DMS114 treated with DMSO at 0.1 percent for 48 hours (cell line): ENCODE results near the gene CADM1.
A peak's percentile ranks its signal among the peaks of the same experiment; 100 is the strongest.

Experiments used
- DNase-seq: peaks from one replicate; lab custom pipeline; 2025; ENCODE audit not compliant: unreplicated experiment; lab: John Stamatoyannopoulos, UW

The CADM1 gene

GRCh38 chr11:115362997-115363396 is 141.2 kb downstream of the CADM1 start:
- no peak for DNase-seq

- no peak for DNase-seq
Measured at GRCh38 chr11:115361025-115361424, 143.2 kb downstream of the CADM1 start.

- DNase-seq, result no peak
Measured at GRCh38 chr11:115360186-115360824, 143.9 kb downstream of the CADM1 start.

GRCh38 chr11:115357066-115357465 is 147.1 kb downstream of the CADM1 start:
- no peak for DNase-seq

GRCh38 chr11:115352805-115353485 is 151.3 kb downstream of the CADM1 start:
- DNase-seq, result no peak

- no peak for DNase-seq
Measured at GRCh38 chr11:115349335-115350017, 154.7 kb downstream of the CADM1 start.

- DNase-seq, result no peak
Measured at GRCh38 chr11:115348416-115348815, 155.8 kb downstream of the CADM1 start.

- no peak for DNase-seq
Measured at GRCh38 chr11:115347106-115347505, 157.1 kb downstream of the CADM1 start.

- DNase-seq, result no peak
Measured at GRCh38 chr11:115345840-115346239, 158.4 kb downstream of the CADM1 start.

GRCh38 chr11:115345361-115345760 is 158.9 kb downstream of the CADM1 start:
- no peak for DNase-seq

- DNase-seq, result no peak
Measured at GRCh38 chr11:115344846-115345245, 159.4 kb downstream of the CADM1 start.

GRCh38 chr11:115342142-115342541 is 162.1 kb downstream of the CADM1 start:
- DNase-seq, result no peak

- no peak for DNase-seq
Measured at GRCh38 chr11:115340874-115341273, 163.3 kb downstream of the CADM1 start.

- DNase-seq, result no peak
Measured at GRCh38 chr11:115338476-115338875, 165.7 kb downstream of the CADM1 start.

GRCh38 chr11:115334932-115335788 is 169.1 kb downstream of the CADM1 start:
- DNase-seq, result peak; percentile 12

- no peak for DNase-seq
Measured at GRCh38 chr11:115333949-115334348, 170.3 kb downstream of the CADM1 start.

- DNase-seq, result no peak
Measured at GRCh38 chr11:115333121-115333520, 171.1 kb downstream of the CADM1 start.

GRCh38 chr11:115330684-115331482 is 173.3 kb downstream of the CADM1 start:
- no peak for DNase-seq

GRCh38 chr11:115326526-115326925 is 177.7 kb downstream of the CADM1 start:
- DNase-seq, result no peak

GRCh38 chr11:115325523-115325922 is 178.7 kb downstream of the CADM1 start:
- DNase-seq, result no peak
